Endothelial cell of umbilical vein (primary cell): ENCODE measurements around the gene ITPRIPL2.

Experiments used
- MAX ChIP-seq: IDR thresholded peaks from 2 replicates; pipeline ENCODE4 v1.6.1; 2011; ENCODE audit not compliant: insufficient read depth, insufficient read length
- TF ChIP-seq, protein P1 (sequence below), 2 donors: IDR thresholded peaks; 1 replicate in 1 of 2; 2 replicates in 1 of 2; pipeline ENCODE4 v1.5.1; 2011; ENCODE audit warnings: low read length in 2 of 2, mild to moderate bottlenecking in 2 of 2, moderate library complexity in 2 of 2, control low read depth in 1 of 2, inconsistent platforms in 1 of 2, low read depth in 1 of 2; ENCODE audit not compliant: insufficient read depth in 1 of 2; ENCODE audit errors: extremely low read depth in 1 of 2

DNA sequence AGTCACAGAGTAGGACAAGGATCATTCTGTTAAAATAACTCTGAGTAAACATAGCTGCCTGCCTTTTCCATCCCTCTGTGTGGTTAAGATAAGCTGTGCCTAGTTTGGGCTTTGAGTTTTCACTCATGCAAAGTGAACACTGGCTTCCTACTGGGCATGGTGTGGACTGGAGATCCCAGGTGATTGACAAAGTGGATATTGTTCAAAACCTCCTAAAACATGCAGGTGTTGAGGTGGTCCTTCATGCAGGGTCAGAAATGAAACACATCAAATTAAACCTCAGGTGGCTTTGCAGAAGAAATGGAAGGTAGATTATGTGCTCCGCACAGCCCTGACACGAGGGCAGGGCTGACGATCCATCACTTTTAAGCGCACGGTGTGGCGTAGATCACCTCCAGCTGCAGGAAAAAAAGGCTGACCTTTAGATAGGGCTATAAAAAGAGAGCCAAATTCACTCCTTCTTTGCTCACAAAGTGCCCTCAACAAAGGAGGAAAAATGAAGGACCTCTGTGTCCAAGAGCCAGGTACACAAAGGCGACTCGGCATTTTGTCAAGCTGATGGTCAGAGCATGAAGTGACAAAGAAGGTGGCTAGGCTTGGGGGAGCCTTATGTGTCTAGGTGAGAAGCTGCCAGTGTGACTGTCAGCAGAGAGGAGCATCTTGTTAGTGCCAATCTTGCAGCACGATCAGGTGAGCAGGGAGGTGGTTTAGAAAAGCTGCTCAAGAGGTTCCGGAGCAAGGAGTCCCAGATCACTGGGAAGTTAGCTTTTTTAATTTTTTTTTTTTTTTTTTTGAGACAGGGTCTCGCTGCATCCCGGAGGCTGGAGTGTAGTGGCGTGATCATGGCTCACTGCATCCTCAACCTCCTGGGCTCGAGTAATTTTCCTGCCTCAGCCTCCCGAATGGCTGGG lies 19.9 kb upstream of the ITPRIPL2 start:
- TF ChIP-seq, protein P1, sequence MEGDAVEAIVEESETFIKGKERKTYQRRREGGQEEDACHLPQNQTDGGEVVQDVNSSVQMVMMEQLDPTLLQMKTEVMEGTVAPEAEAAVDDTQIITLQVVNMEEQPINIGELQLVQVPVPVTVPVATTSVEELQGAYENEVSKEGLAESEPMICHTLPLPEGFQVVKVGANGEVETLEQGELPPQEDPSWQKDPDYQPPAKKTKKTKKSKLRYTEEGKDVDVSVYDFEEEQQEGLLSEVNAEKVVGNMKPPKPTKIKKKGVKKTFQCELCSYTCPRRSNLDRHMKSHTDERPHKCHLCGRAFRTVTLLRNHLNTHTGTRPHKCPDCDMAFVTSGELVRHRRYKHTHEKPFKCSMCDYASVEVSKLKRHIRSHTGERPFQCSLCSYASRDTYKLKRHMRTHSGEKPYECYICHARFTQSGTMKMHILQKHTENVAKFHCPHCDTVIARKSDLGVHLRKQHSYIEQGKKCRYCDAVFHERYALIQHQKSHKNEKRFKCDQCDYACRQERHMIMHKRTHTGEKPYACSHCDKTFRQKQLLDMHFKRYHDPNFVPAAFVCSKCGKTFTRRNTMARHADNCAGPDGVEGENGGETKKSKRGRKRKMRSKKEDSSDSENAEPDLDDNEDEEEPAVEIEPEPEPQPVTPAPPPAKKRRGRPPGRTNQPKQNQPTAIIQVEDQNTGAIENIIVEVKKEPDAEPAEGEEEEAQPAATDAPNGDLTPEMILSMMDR (IDR thresholded peaks at IDR 0.05; ENCODE audit: extremely low read depth in 1 of 2, insufficient read depth in 1 of 2, low read depth in 1 of 2, low read length in 2 of 2) = no peak
- no peak for TF ChIP-seq MAX
